Ureter (tissue), 1 donor: Measurements from ENCODE around the gene TMPRSS5. TPM values are rescaled to one million over a fixed set of nuclear protein-coding genes. Genes with fewer than 3 reads are reported as not detected.

Experiments used
- DNase-seq: peaks from one replicate; pipeline ENCODE4 v3.0.0-alpha.2; 2020; ENCODE audit warnings: low spot score
- total RNA-seq: library from RNA; stranded (reverse); gene quantifications from one replicate; pipeline ENCODE4 v1.2.4, GENCODE V29; 2023
- donor health status: DM: yes; HTN: yes; CAD: no.

Gene TMPRSS5
- total RNA-seq, 1 donor from 2014 or later = 1.5 TPM

- no peak for DNase-seq
Measured at GRCh38 chr11:113668255-113668654, 37.9 kb downstream of the TMPRSS5 start.

GRCh38 chr11:113667801-113668200 is 38.3 kb downstream of the TMPRSS5 start:
- no peak for DNase-seq

- no peak for DNase-seq
Measured at GRCh38 chr11:113666584-113666983, 39.5 kb downstream of the TMPRSS5 start.

GRCh38 chr11:113664981-113665710 is 41.0 kb downstream of the TMPRSS5 start:
- DNase-seq = no peak

- no peak for DNase-seq
Measured at GRCh38 chr11:113664069-113664980, 41.8 kb downstream of the TMPRSS5 start.

- no peak for DNase-seq
Measured at GRCh38 chr11:113663567-113663966, 42.5 kb downstream of the TMPRSS5 start.

GRCh38 chr11:113655771-113656170 is 50.3 kb downstream of the TMPRSS5 start:
- no peak for DNase-seq

GRCh38 chr11:113651023-113651422 is 55.1 kb downstream of the TMPRSS5 start:
- DNase-seq = no peak

GRCh38 chr11:113649311-113649710 is 56.8 kb downstream of the TMPRSS5 start:
- no peak for DNase-seq

- DNase-seq = no peak
Measured at GRCh38 chr11:113647856-113648255, 58.3 kb downstream of the TMPRSS5 start.

GRCh38 chr11:113647108-113647507 is 59.0 kb downstream of the TMPRSS5 start:
- DNase-seq = no peak

- no peak for DNase-seq
Measured at GRCh38 chr11:113645593-113646349, 60.3 kb downstream of the TMPRSS5 start.

GRCh38 chr11:113644605-113645004 is 61.5 kb downstream of the TMPRSS5 start:
- DNase-seq = no peak

- DNase-seq = no peak
Measured at GRCh38 chr11:113643701-113644100, 62.4 kb downstream of the TMPRSS5 start.

GRCh38 chr11:113643006-113643585 is 63.0 kb downstream of the TMPRSS5 start:
- no peak for DNase-seq

GRCh38 chr11:113642090-113642489 is 64.0 kb downstream of the TMPRSS5 start:
- DNase-seq = no peak

GRCh38 chr11:113638376-113638775 is 67.7 kb downstream of the TMPRSS5 start:
- no peak for DNase-seq

- no peak for DNase-seq
Measured at GRCh38 chr11:113637636-113638035, 68.5 kb downstream of the TMPRSS5 start.
